GM18861 (cell line): Measurements from ENCODE around the gene SPACA5.
"Not testable (repeated sequence)": the region's sequence is repeated elsewhere in the genome, so short reads cannot be mapped to it uniquely, and the experiment has no call there.

Experiments
- ATAC-seq: cut with Tn5 transposase; IDR thresholded peaks from one replicate; pipeline ENCODE4 v1.9.1; 2021; ENCODE audit not compliant: unreplicated experiment

SPACA5 gene

DNA sequence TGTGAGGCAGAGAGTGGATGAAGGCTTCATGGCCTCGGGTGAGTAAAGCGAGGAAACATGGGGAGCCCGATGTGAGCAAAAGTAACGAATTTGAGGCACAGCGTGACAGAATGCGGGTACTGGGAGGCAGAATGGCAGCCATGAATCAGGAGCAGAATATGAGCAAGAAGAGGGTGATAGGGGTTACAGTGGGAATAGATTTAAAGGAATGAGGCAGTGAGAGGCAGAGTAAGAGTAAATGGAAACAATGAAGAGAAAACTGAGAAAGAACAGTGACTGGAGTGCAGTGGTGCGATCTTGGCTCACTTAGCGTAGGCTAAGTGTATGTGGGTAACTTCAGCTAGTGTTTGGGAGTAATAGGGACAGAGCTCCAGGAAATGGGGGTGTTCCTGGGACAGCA, at the start of gene SPACA5:
TSS of gene SPACA5 (plus strand) at position 301 of the 400 bp plus-strand sequence. CDS start 815 bp downstream, outside the sequence.
- not testable (repeated sequence) for ATAC-seq

DNA sequence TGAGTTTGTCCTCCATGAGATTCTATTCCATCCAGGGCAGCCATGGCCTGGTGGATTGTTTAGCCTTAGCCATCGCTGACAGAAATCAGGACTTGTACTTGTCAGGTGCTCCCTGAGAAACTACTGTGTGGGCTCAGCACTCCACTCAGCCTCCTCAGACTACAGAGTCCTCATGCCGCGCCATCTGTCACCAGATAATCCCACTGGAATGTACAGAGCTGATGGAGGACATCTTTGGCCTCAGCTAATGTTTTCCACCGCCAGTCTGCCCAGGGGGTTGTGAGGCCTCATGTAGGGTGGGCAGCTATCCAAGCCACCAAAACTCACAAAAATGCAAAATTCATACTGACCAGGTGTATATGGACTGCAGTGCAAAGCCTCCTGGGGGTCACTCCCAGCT, 48.6 kb upstream of the SPACA5 start:
- not testable (repeated sequence) for ATAC-seq

DNA sequence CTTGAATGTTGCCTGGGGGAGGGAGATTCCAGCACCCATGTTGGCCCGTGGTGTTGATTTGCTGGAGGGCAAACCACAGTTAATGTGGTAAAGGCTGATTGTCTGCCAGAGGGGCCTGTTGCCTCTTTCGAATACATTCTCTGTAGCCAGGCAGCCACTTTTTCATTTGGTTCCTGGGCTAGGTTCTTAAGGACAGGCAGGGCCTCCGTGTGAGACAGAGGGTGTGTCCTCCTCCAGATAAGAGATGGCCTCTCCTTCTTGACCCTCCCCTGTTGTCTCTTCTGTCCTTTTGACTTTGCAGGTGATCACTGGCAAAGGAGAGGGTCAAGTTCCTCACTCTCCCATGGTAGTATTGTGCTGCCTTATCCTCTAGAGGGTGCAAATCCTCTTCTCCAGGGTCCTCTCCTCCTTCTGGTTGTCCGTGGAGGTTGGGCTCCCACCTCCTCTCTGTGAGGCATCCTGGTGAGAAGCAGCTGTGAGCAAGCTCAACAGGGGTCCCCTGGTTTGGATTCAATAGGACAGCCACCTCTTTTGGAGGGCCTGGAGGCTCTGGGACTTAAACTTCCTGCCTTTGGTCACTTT, 47.9 kb upstream of the SPACA5 start:
- no peak for ATAC-seq

DNA sequence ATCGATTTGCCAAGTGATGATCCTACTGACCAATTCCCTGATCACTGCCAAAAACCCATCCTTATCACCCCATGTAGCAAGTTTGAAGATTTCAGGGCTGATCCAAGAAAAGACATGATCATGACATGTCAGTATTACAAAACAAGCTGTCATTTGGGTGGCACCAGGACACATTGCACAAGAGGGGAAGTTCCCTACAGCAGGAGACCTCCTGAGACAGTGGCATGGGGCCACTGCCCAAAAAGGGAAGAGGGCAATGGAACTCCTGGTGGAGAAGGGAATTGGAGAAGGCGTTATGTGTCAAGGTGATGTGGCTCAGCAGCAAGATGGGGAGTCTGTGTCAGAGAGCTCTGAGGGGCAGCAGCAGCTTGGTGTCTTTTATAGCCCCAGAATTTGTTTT, 46.4 kb upstream of the SPACA5 start:
- ATAC-seq: no peak

DNA sequence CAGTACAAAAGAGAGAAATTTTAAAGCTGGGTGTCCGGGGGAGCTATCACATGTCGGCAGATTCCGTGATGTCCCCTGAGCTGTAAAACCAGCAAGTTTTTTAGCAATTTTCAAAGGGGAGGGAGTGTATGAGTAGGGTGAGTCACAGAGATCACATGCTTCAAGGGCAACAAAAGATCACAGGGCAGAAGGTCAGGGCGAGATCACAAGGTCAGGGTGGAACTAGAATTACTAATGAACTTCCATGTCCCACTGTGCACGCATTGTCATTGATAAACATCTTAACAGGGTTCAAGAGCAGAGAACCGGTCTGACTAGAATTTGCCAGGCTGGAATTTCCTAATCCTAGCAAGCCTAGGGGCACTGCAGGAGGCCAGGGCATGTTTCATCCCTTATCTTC, 45.0 kb upstream of the SPACA5 start:
- ATAC-seq: not testable (repeated sequence)

DNA sequence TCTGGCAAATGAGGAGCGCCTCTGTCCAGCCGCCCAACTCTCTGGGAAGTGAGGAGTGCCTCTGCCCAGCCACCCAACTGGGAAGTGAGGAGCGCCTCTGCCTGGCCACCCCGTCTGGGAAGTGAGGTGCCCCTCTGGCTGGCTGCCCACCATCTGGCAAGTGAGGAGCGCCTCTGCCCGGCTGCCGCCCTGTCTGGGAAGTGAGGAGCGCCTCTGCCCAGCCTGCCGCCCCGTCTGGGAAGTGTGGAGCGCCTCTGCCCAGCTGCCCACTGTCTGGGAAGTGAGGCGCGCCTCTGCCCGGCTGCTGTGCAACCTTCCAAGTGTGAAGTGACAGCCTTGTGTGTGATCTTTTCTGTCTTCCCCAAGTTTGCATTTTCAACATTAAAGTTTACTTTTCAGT, 41.3 kb upstream of the SPACA5 start:
- ATAC-seq: not testable (repeated sequence)

DNA sequence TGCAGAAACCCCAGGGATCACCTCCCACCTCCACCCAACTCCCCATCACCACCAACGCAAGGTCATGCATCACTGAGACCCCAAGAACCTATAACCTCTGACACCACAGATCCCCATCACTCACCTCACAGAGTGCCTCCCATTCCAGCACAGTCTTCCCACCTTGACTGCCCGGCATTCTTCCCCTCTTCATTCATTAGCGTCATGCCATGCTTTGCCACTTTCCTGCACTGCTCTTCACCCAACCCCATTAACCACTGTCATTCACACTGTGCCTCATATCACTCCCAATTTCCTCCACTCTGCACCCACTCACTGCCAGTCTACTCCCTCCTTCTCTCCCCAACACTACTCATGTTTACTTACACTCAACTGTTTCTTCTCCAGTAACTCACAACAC, 33.6 kb upstream of the SPACA5 start:
- no peak for ATAC-seq

DNA sequence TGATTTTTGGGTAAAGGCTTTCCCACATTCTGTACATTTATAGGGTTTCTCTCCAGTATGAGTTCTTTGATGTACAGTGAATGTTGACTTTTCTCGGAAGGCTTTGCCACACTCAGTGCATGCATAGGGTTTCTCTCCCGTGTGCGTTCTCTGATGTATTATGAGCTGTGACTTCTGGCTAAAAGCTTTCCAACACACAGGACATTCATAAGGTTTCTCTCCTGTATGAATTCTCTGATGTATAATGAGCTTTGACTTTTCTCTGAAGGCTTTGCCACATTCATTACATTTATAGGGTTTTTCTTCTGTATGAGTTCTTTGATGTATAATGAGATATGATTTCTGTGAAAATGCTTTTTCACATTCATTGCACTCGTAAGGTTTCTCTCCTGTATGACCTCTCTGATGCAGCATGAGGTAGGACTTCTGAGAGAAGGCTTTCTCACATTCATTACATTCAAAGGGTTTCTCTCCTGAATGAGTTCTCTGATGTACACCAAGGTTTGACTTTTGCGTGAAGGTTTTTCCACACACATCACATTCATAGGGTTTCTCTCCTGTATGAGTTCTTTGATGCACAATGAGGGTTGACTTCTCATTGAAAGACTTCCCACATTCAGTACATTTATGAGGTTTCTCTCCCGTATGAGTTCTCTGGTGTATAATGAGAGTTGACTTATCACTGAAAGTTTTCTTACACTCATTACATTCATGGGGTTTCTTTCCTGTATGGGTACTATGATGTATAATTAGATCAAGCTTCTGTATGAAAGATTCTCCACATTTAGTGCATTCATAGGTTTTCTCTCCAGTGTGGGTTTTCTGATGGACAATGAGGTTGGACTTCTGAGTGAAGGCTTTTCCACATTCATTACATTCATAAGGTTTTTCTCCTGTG, 30.3 kb upstream of the SPACA5 start:
- no peak for ATAC-seq

DNA sequence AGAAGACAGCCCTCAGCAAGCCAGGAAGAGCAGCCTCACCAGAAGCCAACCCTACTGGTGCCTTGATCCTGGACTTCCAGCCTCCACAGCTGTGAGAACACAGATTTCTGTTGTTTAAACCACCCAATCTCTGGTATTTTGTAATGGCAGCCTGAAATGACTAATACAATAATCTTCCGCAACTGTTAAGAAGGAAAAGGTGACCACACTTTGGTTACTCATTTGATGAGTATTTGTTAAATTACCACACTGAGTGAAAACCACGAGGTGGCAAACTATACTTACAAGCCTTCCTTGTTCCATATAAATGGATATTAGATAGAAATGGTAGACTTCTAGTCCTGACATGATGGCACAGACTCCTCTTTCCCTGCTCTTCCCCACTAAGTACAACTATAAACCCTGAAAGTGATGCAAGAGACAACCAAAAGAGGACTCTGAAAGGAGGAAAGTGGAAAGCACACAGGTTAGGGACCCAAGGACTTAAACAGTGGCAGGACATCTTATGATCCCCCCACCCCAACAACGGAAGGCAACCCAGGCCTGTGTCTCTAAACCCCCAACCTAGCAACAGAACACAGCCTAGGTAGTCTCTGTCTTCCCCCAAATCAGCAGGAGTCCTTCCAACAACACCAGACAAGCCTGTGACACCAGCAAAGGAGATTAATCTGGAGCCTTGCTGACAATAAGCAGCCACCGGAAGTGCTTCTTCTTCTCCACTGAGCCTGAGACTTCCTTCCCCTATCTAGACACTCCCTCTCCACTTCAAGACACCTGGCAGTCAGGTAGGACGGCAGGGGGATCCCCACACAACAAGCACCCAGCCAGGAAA, 15.3 kb upstream of the SPACA5 start:
- ATAC-seq: no peak

DNA sequence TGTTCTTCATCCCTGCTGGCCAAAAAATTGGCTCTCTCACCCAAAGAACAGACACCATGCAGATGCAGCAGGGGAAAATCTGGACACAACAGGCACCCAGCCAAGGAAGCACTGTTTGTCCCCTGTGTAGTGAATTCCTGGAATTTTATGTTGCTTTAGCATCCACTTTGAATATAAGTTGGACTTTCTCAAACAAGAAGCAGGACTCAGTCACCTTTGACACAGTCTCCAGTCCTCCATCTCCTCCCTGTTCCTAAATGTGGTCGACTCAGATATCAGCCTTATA, 14.8 kb upstream of the SPACA5 start:
- ATAC-seq: no peak

DNA sequence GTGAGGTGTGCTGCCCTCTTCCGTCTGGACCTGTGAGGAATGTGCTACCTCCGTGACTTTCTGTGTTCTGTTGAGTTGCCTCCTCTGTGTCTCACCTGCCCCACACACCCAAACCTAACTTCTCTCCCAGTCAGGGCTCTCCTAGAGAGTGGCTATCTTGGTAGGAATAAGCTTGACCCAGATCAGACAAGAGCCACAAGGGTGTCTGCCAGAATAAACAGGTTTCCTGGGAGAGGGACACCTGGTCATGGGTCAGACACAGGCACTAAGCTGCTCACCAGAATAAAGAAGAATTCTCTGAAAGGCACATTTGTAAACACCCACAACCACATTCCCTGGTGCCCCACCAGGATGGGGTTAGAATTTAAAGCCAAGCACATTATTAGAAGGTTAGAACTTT, 14.1 kb upstream of the SPACA5 start:
- ATAC-seq: no peak

DNA sequence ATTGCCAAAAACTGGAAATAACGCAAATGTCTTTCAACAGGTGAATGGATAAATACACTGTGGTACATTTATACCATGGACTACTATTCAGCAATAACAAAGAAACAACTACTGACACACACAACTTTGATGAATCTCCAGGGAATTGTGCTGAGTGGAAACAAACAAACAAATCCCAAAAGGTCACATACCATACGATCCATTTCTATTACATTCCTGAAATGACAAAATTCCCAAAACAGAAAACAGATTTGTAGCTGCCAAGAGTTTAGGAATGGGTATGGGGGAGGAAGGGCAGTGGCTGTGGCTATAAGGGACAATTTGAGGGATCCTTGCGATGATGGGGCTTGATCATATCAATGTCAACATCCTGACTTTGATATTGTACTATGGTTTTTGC, 5.5 kb upstream of the SPACA5 start:
- ATAC-seq: no peak

DNA sequence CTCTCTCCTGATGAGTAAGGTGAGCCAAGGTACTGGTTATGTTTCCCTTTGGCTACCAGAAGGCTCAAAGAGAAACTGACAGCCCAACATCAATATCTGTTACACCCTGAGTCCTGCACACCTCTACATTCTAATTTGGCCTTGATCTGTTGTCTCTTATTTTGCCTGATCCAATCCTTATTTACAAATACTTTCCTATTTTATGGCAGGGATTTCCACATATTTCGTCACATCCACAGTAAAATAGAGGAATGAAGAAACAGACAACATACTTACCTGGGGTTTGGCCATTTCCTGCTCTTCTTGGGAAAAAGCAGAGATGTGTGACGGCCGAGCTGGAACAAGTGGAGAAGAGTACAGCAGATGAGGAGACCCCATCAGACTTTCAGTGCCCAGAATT, 4.5 kb upstream of the SPACA5 start:
- no peak for ATAC-seq

DNA sequence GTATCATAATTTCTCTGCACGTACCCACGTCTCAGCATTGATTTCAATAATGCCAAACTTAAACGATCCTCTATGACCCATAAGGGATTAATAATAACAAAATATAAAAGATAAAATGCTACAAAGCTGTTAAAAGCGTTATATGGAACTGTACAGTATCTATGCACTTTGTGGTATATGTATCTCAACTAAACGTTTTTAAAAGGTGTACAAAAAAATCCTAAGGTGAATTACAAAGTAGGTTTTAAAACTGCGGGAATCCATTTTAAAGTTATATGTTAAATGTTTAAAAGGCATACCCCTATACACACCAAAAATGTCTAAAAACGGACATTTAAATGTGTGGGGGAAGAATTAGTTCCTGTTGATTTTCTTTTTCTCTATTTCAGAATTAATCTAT, 3.9 kb upstream of the SPACA5 start:
- ATAC-seq: no peak

DNA sequence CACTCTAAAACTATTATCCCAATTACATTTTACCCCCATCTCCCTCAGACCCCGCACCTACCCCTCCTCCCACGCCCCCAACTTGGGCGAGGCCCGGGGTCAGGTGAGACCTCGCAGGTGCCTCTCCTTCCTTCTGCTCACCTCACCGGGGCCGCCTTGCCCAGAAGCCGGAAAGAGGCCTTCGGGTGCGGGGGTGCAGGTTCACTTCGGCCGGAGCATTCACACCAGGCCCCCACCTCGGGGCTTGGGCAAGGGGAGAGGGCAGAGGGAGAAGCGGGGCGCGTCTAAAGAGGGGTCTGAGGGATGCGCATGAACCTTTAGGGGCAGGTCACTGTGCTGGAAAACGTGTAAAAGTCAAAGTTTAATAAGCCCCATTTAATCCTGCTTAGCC, 3.4 kb upstream of the SPACA5 start:
- ATAC-seq: no peak

DNA sequence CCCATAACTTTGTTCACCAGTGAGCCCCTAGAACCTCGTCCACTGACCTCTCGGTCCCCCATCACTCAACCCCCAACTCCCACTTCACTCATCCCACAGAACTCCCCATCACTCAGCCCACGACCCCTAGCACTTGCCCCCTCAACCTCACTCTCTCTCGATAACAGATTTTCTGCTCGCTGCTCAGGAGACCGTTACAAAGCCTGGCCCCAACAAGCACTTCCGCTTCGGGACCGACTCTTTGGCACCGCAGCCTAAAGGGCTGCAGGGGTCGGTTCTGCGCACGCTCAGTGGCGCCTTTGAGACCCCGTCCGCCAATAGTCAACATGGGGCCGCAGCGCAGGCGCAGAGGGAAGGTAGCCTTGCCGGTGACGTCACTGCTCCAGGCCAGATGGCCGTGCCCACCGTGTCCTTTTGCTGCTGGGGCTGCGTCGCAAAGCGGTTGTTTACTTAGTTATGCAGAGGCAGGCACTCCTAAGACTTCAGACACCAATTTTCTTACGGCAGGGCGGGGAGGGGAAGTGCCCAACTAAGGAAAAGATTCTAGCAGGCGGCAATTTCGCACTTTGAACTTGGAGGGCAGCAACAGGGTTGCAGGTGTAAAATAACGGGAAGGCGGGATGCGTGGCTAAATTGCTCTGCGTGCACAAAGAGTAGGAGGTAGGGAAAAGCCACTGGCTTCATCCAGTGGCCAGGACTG, 2.9 kb upstream of the SPACA5 start, which contains the start of gene ZNF182:
TSS of gene ZNF182 (minus strand) at position 232 of the 700 bp plus-strand sequence. CDS start 1,380 bp downstream, outside the sequence.
- peak; percentile 92 for ATAC-seq

DNA sequence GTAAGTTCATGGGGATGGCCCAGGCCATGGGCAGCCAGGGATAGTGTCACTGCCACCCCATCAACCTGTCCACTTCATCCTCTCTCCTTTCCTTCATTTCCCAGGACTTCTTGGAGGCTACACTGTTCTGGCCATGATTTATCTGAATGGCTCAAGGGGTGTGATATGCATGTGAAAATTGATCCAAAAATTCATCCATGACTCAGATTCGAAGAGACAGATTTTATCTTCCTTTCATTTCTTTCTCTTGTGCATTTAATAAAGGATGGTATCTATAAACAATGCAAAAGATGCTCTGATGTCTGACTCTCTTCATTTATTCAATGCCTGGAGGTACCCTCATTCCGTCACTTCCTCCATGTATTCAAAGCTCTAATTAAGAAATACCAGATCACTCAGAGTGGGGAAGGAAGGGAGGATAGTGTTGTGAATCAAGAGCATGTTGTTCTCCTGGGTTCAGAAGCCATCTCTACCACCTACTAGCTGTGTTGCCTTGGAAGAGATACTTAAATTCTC, 2.7 kb downstream of the SPACA5 start:
- ATAC-seq: not testable (repeated sequence)

DNA sequence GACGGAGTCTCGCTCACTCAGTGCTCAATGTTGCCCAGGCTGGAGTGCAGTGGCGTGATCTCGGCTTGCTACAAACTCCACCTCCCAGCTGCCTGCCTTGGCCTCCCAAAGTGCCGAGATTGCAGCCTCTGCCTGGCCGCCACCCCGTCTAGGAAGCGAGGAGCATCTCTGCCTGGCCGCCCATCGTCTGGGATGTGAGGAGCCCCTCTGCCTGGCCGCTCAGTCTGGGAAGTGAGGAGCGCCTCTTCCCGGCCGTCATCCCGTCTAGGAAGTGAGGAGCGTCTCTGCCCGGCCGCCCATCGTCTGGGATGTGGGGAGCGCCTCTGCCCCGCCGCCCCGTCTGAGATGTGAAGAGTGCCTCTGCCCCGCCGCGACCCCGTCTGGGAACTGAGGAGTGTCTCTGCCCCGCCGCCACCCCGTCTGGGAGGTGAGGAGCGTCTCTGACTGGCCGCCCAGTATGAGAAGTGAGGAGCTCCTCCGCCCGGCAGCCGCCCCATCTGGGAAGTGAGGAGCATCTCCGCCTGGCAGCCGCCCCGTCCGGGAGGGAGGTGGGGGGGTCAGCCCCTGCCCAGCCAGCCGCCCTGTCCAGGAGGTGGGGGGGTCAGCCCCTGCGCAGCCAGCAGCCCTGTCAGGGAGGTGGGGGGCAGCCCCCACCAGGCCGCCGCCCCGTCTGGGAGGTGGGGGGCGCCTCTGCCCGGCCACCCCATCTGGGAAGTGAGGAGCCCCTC, 10.0 kb downstream of the SPACA5 start:
- ATAC-seq: not testable (repeated sequence)

DNA sequence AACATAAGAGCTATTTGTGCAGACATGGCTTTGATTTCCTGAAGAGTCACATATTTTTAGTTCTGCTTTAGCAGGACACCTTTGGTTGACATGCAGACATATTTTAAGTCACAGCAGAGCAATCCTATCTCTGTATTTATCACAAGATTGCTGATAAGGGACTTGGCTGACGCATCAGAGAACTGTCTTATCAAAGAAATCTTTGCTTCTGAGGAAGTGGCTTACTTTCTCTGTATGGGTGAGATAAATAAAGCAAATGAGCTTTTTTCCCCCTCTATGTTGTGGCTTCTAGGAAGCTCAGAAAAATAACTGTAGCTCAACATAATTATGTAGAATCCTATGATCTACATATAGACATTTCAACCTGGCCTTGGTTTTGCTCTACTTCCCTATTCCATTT, 13.1 kb downstream of the SPACA5 start:
- ATAC-seq: not testable (repeated sequence)

DNA sequence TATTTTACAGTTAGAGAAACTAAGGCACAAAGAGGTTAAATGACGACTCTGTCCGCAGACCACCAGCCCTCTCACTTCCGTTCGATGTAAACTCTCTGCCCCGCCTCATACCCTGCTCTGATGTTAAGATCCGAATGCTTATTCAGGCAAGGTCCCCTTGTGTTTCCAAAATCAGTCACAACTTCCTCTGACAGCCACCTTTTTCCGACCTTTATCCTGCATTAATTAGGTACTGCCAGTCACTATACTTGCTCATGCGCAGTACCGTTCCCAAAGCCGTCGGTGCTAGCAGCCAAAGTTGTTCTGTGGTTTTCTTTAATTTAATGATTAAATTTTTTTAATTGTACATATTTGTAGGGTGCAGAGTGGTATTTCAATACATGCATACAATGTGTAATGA, 13.7 kb downstream of the SPACA5 start:
- ATAC-seq: not testable (repeated sequence)
